Inferior parietal cortex (tissue), 1 donor: ENCODE data around the gene CABP1.

Experiments used
- DNase-seq: peaks from one replicate; pipeline ENCODE4 v3.0.0-alpha.2; 2016; ENCODE audit errors: extremely low spot score

The CABP1 gene

DNA sequence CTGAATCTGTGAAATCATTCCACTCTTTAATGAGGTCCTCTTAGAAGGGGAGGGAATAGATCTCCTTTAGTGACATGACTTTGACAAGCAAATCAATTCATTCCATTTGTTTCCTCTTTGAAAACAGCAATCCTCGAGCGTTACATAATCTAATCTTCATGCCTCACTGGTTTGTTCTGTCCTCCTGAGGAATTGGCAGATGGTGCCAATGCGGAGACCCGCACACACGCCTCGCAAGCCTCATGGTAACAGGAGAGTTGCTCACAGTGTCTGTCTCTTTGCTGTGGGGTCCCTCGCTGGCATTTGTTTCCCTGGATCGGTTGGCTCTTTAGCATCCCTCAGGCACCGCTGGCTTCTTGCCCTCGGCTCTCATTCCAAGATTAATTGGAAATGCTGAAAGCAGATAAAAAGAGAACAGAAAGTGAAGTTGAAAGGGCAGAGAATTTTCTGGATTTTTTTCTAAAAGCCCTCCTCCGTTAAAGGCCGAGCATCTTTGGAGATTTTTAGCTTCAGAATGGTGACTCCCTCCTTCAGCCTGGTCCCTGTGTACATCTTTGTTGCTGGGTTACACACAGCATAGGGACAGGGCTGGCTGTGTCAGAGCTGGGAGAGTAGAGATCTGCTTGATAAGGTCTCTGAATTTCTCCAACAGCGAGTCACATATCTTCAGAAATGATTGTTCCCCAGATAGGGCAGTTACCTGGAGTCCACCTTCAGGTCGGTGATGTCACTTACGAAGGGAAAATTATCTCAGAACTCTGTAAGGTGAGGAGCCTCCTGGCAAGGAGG lies 10.1 kb upstream of the CABP1 start:
- DNase-seq, result no peak

DNA sequence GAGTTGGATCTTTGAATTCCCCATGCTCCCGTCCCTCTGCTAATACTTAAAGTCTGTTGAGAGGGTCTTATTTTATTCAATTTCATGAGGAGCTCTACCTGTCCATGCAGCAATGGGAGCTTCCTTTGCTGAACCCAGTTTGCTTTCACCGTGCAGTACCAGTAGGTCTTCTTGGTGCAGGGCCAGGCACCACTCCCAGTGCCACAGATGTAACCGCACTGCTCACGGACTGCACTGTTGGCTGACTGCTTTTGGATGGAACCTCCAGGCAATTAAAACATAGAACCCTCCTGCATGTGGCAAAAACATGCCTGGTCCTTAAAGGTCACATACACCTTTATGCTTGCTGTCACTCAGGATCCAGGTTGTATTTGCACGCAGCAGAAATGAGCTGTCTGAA lies 9.3 kb upstream of the CABP1 start:
- DNase-seq, result no peak

DNA sequence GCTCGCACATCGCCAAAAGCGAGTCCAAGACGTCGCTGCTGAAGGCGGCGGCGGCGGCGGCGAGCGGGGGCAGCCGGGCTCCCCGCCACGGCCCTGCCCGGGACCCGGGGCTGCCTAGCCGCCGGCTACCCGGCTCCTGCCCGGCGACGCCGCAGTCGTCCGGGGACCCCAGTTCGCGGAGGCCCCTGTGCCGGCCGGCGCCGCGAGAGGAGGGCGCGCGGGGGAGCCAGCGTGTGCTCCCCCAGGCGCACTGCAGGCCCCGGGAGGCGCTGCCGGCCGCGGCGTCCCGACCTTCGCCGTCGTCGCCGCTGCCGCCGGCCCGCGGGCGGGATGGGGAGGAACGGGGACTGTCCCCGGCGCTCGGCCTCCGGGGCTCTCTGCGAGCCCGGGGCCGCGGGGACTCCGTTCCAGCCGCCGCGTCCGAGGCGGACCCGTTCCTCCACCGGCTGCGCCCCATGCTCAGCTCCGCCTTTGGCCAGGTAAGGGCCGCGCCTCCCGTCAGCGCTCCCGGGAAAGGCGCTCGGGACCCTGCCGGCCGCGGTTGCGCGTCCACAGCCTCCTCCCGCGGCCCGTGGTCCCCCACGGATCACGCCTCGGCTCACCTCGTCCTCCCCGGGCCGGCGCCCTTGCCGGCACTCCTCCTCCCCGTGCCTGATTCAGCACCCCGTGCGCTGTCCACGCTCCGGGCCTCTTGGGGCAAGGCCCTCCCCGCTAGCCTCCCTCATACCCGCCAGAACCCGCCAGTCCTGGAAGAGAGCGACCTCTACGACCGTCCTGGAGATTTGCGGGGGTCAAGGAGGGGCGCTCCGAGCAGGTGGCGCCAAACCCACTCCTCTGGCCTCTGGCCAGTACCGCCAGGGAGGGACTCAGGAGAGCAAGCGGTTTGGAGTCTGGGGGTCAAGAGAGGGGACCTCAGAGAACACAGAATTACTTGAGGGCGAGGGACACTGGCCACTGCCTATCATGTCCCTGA lies 721 bp downstream of the CABP1 start:
- no peak for DNase-seq

DNA sequence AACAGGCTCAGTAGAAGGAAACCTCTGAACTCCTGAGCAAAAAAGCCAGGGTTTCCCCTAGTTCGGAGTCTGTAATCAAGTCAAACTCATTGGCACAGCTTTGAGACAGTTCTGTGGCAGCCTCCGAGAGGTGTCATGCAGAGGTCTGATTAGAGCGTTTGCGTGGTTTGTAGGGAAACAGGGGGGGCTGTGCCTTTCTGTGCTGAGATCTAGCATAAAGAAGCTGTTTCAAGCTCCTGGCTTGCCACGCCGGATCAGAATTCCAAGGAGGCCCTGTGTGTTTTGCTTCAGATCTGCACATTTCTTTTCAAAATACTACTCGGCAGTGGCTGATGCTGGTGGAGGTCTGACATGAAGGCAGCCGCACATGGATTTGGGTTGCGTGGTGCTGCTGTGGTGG lies 1.7 kb downstream of the CABP1 start:
- DNase-seq, result no peak

DNA sequence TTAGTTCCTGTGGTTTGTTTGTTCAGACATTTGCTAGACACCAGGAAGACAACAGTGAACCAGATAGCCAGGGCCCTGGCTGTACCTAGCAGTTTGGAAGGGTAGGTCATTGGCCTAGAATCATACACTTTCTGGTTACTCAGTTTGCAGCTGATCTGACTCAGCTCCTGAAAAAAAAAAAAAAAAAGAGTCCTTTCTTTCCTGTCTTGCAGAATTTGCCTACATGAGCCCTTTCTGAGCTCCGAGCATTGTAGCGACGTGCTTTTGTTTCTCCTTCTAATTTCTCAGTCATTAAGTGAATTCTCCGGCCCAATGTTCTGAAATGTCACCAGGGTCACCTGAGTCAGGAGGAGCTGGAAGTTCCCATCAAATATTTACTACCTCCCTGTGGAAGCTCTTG lies 2.4 kb downstream of the CABP1 start:
- DNase-seq, result no peak

DNA sequence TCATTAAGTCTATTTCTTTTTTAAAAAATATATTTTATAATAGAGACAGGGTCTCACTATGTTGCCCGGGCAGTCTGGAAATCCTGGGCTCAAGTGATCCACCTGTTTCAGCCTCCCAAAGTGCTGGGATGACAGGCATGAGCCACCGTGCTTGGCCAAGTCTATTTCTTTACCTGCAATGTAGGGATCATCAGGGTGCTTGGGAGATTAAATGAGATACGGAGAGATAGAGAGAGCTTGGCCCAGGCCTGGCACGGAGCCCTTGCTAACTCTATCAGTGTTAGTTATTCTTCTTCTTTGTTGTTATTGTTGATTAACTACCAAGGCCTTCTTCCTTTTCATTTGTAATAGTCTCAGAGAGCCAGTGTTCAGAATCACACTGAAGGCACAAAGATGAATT lies 3.1 kb downstream of the CABP1 start:
- no peak for DNase-seq

DNA sequence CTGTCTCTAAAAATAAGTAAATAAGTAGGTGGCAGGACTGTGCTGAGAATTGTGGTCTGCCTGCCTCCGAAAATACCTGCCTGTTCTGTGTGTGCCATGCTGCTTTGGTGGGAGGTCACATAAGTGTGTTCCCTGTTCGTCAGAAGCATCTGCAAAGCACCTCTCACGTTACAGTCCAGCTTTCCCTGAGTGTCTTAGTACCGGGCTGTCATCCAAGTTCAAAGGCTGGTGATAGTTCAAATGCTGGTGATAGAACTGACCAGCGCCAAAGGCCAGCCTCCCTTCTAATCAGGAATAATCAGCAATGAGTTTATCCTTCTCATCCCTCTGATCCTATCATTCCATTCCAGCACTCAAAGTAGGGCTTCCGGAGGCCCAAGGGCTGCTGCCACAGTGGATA lies 5.6 kb downstream of the CABP1 start:
- DNase-seq, result no peak

DNA sequence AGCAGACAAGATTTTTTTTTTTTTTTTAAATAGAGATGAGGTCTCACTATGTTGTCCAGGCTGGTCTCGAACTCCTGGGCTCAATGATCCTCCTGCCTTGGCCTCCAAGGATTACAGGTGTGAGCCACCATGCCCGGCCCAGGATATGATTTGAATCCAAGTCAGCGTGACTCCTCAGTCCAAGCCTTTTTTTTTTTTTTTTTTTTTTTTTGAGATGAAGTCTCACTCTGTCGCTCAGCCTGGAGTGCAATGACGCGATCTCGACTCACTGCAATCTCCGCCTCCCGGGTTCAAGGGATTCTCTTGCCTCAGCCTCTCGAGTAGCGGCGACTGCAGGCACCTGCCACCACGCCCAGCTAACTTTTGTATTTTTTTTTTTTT lies 6.9 kb downstream of the CABP1 start:
- no peak for DNase-seq

DNA sequence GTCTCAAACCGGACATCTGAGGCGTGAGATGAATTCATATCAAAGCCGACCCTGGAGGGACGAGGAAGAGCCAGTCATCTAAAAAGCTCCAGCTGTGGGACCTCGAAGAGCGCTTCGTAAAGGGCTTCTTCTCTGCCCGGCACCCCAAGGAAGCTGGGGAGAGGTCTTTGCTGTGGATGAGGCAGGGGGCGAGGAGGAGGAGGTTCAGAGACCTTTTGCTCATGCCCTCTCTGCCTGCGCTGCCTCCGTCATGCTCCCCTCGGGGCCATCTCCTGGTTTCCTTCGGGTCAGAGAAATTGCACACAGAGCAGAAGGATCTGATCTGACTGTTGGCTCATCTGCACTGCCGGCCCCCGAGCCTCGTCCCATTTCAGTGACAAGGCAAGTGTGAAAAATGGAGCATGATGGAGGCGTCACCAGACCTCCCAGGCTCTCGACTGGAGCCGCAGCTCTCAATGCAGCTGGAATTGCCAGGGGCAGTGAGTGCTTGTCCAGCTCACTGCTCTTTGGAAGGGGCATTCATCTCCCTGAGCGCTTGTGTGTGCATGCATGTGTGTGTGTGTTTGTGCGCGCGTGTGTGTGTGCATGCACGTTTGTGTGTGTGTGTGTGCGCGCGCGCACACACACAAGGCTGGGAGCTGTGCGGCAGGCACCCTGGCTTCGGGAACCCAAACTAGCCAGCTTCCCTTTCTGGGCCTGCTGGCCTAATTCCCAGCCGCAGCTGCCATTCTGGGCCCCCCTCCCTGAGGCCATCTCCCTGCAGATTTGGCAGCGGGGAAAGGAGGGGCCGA lies 9.2 kb downstream of the CABP1 start:
- DNase-seq, result no peak

DNA sequence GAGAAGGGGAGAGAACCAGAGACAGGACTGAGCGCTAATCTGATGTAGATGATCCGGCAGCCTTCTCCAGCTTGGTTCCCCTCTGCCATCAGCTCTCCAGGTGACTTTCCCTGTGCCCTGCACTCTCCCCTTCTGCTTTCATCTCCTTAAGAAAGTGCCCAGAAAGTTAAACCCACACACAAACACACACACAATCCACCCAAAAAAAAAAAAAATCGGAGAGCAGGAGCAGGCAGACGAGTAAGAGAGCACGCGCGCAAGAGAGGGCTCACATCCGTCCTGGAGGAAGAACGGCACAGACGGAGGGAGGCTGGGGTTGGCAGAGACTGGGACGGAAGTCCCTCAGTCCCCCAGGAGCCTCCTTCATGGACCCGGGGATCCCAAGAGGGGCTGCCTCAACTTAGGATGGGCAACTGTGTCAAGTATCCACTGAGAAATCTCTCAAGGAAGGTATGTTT lies 9.8 kb downstream of the CABP1 start:
- no peak for DNase-seq

DNA sequence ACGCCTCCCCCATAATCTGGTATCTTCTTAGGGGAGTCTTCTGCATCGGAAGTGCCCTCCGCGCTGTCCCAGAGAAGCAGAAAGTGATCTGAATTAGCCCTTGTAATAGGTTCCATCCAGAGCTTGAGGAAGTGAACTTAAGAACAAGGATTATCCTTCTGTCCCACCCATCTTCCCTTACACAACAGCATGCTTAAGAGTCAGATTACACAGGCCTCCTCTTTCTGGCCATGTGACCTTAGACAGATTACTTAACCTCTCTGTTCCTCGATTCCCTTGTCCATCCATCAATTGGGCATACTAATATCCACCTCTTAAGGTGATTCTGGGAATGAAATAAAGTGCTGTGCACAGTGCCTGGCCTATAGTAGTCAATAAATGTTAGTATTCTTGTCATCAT lies 11.4 kb downstream of the CABP1 start:
- no peak for DNase-seq

DNA sequence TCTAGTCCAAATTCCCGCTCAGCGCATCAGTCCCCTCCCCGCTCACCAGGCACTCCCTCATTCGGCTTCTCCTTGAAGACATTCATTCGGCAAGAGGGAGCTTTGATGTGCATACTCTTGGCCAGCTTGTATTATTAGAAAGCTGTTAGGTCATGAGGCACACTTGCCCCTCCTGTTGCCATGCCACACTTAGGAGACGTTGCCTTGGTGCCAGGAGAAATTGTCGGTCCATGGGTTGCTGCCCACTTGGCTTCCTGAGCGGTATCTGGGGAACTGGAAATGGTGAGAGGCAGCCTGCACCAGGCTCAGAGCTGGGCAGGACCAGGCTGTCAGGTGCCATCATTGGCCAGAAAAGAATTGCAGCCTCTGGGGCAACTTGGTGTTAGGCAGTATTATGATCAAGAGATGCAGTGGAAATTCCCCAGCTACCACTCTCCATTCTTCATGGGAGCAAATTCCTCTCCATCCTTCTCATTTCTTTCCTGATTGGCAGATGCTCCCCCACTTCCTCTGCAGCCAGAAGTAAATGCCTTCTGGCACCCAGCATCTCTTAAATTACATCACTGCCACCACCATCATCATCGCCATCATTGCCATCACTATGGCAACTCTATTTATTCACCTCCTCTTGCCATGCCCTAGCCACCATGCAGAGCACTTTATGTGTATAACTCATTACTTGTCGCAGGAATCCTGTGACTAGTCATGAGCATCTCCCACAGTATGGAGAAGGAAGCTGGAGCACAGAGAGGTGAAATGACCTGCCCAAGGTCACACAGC lies 12.4 kb downstream of the CABP1 start:
- no peak for DNase-seq

DNA sequence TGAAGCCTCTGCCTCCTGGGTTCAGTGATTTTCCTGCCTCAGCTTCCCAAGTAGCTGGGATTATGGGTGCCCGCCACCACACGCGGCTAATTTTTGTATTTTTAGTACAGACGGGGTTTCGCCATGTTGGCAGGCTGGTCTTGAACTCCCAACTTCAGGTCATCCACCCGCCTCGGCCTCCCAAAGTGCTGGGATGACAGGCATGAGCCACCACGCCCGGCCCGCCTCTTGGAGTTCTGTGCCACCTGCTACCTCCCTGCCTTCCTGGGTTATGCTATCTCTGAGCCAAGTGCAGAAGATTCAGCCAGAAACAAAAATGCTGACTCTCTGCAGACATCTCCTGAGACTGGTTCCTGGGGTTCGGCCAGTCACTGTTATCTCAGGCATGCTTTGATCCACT lies 13.2 kb downstream of the CABP1 start:
- DNase-seq, result no peak

DNA sequence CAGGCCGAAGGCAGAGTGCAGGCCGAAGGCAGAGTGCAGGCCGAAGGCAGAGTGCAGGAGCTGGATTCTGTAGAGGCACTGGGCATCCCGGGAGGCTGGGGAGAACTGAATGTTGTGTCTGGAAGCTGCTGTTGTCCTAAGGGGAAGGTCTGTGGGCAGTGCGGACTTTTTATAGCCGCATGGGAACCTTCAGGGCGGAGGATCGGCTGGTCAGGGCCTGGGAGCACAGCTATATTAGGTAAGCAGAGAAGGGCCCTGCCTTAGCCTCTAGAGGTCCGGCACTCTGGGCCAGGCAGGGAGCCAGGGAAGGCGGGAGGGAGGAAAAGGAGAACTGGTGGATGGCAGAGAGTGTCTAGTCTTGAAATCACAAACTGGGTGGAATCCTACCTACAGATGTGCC lies 14.2 kb downstream of the CABP1 start:
- no peak for DNase-seq

DNA sequence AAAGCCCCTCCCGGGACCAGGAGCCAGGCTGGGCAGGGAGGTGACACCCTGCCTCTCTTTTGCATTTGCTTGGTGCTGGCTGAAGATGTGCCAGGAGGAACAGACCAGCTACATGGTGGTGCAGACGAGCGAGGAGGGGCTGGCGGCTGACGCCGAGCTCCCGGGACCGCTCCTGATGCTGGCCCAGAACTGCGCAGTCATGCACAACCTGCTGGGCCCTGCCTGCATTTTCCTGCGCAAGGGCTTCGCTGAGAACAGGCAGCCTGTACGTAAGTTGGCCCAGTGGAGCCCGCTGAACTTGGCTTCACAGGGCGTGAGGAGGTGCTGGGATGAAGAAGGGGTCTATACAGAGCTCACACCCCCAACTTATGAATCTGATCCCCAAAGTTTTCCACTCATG lies 15.6 kb downstream of the CABP1 start:
- DNase-seq, result no peak

DNA sequence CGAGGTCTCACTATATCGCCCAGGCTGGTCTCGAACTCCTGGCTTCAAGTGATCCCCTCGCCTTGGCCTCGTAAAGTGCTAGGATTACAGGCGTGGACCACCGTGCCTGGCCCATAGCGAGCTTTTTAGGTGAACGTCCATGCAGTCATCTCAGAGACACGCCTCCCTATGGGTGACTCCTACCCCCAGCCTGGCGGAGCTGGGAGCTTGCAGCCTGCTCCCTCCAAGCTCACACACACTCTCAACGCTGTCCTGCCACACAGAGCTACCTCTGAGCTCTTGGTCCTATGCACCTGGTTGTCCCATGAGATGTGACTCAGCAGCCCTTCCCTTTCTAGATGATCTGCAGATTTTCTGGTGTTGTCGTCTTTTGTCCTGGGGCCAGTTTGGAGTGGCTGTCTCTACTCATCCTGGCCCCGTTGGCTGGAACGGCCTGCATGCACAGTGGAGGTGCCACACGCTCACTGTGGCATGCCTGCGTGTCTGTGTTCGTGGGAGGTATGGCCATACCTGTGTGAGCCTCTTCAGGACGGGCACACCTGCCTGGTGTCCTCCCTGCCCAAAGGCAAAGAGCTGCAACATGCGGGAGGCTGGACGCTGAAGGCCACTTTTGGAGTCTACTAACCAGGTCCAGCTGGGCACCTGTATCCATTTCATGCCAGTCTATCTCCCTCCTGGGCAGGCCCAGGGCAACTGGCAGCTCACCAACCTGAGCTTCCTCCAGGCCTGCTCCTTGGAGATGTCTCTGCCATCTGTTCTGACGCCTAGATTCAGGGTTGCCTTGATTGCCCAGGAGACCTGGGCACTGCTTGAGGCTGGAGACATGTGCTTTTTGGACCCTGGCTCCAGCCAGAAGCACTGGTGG lies 18.1 kb downstream of the CABP1 start:
- no peak for DNase-seq

DNA sequence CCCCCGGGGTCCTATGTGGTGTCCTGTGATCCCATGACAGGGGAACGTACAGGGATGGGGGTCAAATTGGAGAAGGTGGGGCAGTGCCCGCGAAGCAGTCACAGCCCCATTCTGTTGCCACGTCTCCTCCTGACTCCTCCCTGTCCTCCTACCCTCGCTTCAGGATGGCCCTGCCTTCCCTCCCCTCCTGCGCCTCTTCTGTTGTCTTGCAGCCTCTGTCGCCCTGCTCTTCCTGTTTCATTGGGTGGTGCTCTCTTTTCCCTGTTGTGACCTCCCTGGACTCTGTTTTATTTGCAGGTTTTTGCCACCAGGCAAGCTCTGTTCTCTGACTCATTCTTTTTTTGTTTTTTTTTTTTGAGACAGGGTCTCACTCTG lies 18.7 kb downstream of the CABP1 start:
- DNase-seq, result no peak

DNA sequence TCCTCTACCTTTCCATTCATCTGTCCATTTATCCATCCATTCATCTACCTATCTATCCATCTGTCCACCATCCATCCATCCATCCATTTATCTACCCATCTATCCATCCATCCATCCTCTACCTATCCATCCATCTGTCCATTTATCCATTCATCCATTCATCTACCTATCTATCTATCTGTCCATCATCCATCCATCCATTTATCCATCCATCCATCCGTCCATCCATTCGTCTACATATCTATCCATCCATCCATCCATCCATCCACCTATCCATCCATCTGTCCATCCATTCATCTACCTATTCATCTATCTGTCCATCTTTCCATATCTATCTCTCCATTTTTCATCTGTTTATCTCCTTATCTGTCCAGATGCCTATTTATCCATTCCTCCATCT lies 21.0 kb downstream of the CABP1 start:
- no peak for DNase-seq

DNA sequence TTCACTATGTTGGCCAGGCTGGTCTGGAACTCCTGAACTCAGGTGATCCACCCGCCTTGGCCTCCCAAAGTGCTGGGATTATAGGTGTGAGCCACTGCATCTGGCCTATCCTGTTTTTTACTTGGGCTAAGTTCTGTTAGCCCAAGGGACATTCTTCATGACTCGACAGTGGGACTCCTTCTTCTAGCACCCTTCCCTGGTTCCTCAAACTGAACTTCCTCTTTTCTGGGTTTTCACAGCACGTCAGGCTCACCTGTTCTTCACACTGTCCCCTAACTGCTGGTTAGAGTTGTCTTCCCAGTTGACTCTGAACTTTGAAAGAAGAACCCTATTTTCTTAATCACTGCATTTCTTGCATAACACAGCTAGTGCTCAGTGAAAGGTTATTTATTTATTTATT lies 22.5 kb downstream of the CABP1 start:
- DNase-seq, result no peak

DNA sequence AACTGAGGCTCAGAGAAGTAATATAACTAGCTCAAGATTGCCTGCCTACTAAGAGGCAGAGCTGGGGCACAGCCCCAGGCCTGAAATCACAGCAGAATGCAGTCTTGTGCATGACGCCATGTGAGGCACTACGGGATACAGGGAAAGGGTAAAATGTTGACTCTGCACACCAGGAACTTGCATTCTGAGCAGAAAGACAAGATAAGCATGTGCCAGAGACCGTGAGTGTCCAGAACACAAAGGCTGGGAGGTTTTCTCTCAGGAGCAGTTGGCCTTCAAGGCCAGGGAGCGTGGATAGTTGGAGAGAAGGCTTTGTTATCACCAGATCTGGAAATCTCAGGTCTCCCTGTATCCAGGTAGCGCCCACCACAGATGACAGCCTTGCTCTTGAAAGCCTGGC lies 23.3 kb downstream of the CABP1 start:
- no peak for DNase-seq
